ENCODE measurements around the gene ZNF770. TPM values are rescaled to one million over a fixed set of nuclear protein-coding genes. Genes with fewer than 3 reads are reported as not detected.

The ZNF770 gene
- total RNA-seq, 2 experiments from 2014 or later = 34.0 to 35.1 TPM

- POLR2A ChIA-PET = interaction anchor here (0.6 to 1.1 kb wide), 2 partner anchors 13 to 44 kb away, joined by 3 to 4 read pairs; no protein-coding TSS in a partner anchor
- CTCF ChIA-PET = interaction anchor here (0.9 kb wide), 1 partner anchor 12 kb away, joined by 3 read pairs; the partner anchor contains the start of gene ZNF770
- no peaks in the 10 kb centered on the region for H3K27me3 Mint-ChIP-seq (ENCODE audit: low read depth)
- no peak overlapping the region for H3K27ac Mint-ChIP-seq
- no peaks in the 10 kb centered on the region for H3K36me3 Mint-ChIP-seq (ENCODE audit: low read depth)
- H3K4me3 Mint-ChIP-seq = no peak overlapping the region
- no peaks in the 10 kb centered on the region for H3K4me1 Mint-ChIP-seq (ENCODE audit: low read depth)
- H3K9me3 Mint-ChIP-seq (ENCODE audit: insufficient read depth) = no peaks in the 10 kb centered on the region
- DNase-seq = no peak
- no peak for ATAC-seq
Measured at GRCh38 chr15:35000511-35000910, 12.4 kb upstream of the ZNF770 start.

GRCh38 chr15:34999906-35000305, 11.8 kb upstream of the ZNF770 start:
- Mint-ChIP-seq H3K9me3 (ENCODE audit: insufficient read depth) (no peaks in the 10 kb centered on the region), H3K4me3 (no peak overlapping the region), H3K36me3 (ENCODE audit: low read depth) (no peaks in the 10 kb centered on the region), H3K27ac (no peak overlapping the region), H3K27me3 (ENCODE audit: low read depth) (no peaks in the 10 kb centered on the region), H3K4me1 (ENCODE audit: low read depth) (no peaks in the 10 kb centered on the region)
- CTCF ChIA-PET = interaction anchor here (0.9 kb wide), 1 partner anchor 12 kb away, joined by 3 read pairs; the partner anchor contains the start of gene ZNF770
- DNase-seq (no peak), ATAC-seq (no peak)
- POLR2A ChIA-PET = interaction anchor here (1.1 kb wide), 1 partner anchor 12 kb away, joined by 4 read pairs; no protein-coding TSS in a partner anchor

- Mint-ChIP-seq H3K27me3 (ENCODE audit: low read depth) (no peaks in the 10 kb centered on the region), H3K9me3 (ENCODE audit: insufficient read depth) (no peaks in the 10 kb centered on the region), H3K4me1 (ENCODE audit: low read depth) (peaks cover 21% of the 10 kb centered on the region), H3K36me3 (ENCODE audit: low read depth) (no peaks in the 10 kb centered on the region), H3K4me3 (no peak overlapping the region), H3K27ac (no peak overlapping the region)
- ATAC-seq (no peak), DNase-seq (no peak)
- ChIA-PET POLR2A (no interaction called here), CTCF (interaction anchor here (0.8 to 1.1 kb wide), 2 partner anchors 21 to 25 kb away, joined by 3 read pairs; partner anchors contain the start of gene AQR)
Measured at GRCh38 chr15:34994925-34995324, 6.8 kb upstream of the ZNF770 start.

- POLR2A ChIA-PET = interaction anchor here (0.6 to 1.8 kb wide), 2 partner anchors 24 to 44 kb away, joined by 4 read pairs; no protein-coding TSS in a partner anchor
- H3K27me3 Mint-ChIP-seq (ENCODE audit: low read depth) = no peaks in the 10 kb centered on the region
- H3K36me3 Mint-ChIP-seq (ENCODE audit: low read depth) = no peaks in the 10 kb centered on the region
- ATAC-seq = peak; percentile 53
- H3K9me3 Mint-ChIP-seq (ENCODE audit: insufficient read depth) = no peaks in the 10 kb centered on the region
- DNase-seq = no peak
- peak overlapping the region; percentile 73 for H3K27ac Mint-ChIP-seq
- CTCF ChIA-PET = interaction anchor here (1.2 kb wide), 1 partner anchor 25 kb away, joined by 3 read pairs; no protein-coding TSS in a partner anchor
- peaks cover 29% of the 10 kb centered on the region for H3K4me1 Mint-ChIP-seq (ENCODE audit: low read depth)
- H3K4me3 Mint-ChIP-seq = no peak overlapping the region
Measured at GRCh38 chr15:34993877-34994276, 5.8 kb upstream of the ZNF770 start.

GRCh38 chr15:34993412-34993811, 5.3 kb upstream of the ZNF770 start:
- ChIA-PET CTCF (interaction anchor here (1.2 kb wide), 1 partner anchor 26 kb away, joined by 3 read pairs; no protein-coding TSS in a partner anchor), POLR2A (interaction anchor here (0.5 to 1.8 kb wide), 3 partner anchors 24 to 491 kb away, joined by 3 to 4 read pairs (median 4); no protein-coding TSS in a partner anchor)
- DNase-seq (no peak), ATAC-seq (no peak)
- Mint-ChIP-seq H3K36me3 (ENCODE audit: low read depth) (no peaks in the 10 kb centered on the region), H3K4me3 (no peak overlapping the region), H3K9me3 (ENCODE audit: insufficient read depth) (no peaks in the 10 kb centered on the region), H3K4me1 (ENCODE audit: low read depth) (peaks cover 30% of the 10 kb centered on the region), H3K27ac (peak overlapping the region; percentile 73), H3K27me3 (ENCODE audit: low read depth) (no peaks in the 10 kb centered on the region)

- H3K27ac Mint-ChIP-seq = peak overlapping the region; percentile 98
- CTCF ChIA-PET = interaction anchor here (0.9 to 4.0 kb wide), 3 partner anchors 10 to 67 kb away, joined by 3 to 31 read pairs (median 3); partner anchors contain the start of gene AQR
- H3K27me3 Mint-ChIP-seq (ENCODE audit: low read depth) = no peaks in the 10 kb centered on the region
- peaks cover 33% of the 10 kb centered on the region for H3K4me1 Mint-ChIP-seq (ENCODE audit: low read depth)
- no peaks in the 10 kb centered on the region for H3K9me3 Mint-ChIP-seq (ENCODE audit: insufficient read depth)
- ATAC-seq = no peak
- POLR2A ChIA-PET = interaction anchor here (0.6 to 3.9 kb wide), 15 partner anchors 11 to 660 kb away, joined by 3 to 65 read pairs (median 4); partner anchors contain the start of genes AQR, DPH6 and GOLGA8B
- peaks cover 26% of the 10 kb centered on the region for H3K36me3 Mint-ChIP-seq (ENCODE audit: low read depth)
- no peak for DNase-seq
- peak overlapping the region; percentile 95 for H3K4me3 Mint-ChIP-seq
Measured at GRCh38 chr15:34987609-34988026, 469 bp downstream of the ZNF770 start.

GRCh38 chr15:34986771-34987480, 1.2 kb downstream of the ZNF770 start:
- peak overlapping the region; percentile 98 for H3K27ac Mint-ChIP-seq
- POLR2A ChIA-PET = interaction anchor here (1.9 to 3.9 kb wide), 3 partner anchors 10 to 17 kb away, joined by 12 to 65 read pairs (median 27); partner anchors contain the start of gene AQR
- peaks cover 32% of the 10 kb centered on the region for H3K36me3 Mint-ChIP-seq (ENCODE audit: low read depth)

GRCh38 chr15:34986326-34986725, 1.8 kb downstream of the ZNF770 start:
- Mint-ChIP-seq H3K9me3 (ENCODE audit: insufficient read depth) (no peaks in the 10 kb centered on the region), H3K4me1 (ENCODE audit: low read depth) (peaks cover 42% of the 10 kb centered on the region), H3K4me3 (peak overlapping the region; percentile 95), H3K27ac (peak overlapping the region; percentile 98), H3K36me3 (ENCODE audit: low read depth) (peaks cover 38% of the 10 kb centered on the region), H3K27me3 (ENCODE audit: low read depth) (no peaks in the 10 kb centered on the region)
- ATAC-seq = no peak
- ChIA-PET CTCF (interaction anchor here (0.9 to 4.0 kb wide), 2 partner anchors 16 to 66 kb away, joined by 3 to 31 read pairs; partner anchors contain the start of gene AQR), POLR2A (interaction anchor here (3.9 kb wide), 1 partner anchor 10 kb away, joined by 27 read pairs; no protein-coding TSS in a partner anchor)
- DNase-seq = no peak

More at GRCh38 chr15:34986771-34987480, 1.2 kb downstream of the ZNF770 start:
- DNase-seq (no peak), ATAC-seq (no peak)
- Mint-ChIP-seq H3K4me3 (peak overlapping the region; percentile 95), H3K4me1 (ENCODE audit: low read depth) (peaks cover 38% of the 10 kb centered on the region), H3K27me3 (ENCODE audit: low read depth) (no peaks in the 10 kb centered on the region), H3K9me3 (ENCODE audit: insufficient read depth) (no peaks in the 10 kb centered on the region)
- CTCF ChIA-PET = interaction anchor here (0.7 to 4.0 kb wide), 3 partner anchors 17 to 370 kb away, joined by 3 to 31 read pairs (median 3); partner anchors contain the start of gene AQR

- DNase-seq (no peak), ATAC-seq (no peak)
- H3K9me3 Mint-ChIP-seq (ENCODE audit: insufficient read depth) = no peaks in the 10 kb centered on the region
- peaks cover 44% of the 10 kb centered on the region for H3K4me1 Mint-ChIP-seq (ENCODE audit: low read depth)
- CTCF ChIA-PET = interaction anchor here (1.8 kb wide), 2 partner anchors 11 to 16 kb away, joined by 8 to 9 read pairs; partner anchors contain the start of gene AQR
- H3K36me3 Mint-ChIP-seq (ENCODE audit: low read depth) = peaks cover 42% of the 10 kb centered on the region
- H3K27ac Mint-ChIP-seq = peak overlapping the region; percentile 39
- H3K4me3 Mint-ChIP-seq = no peak overlapping the region
- POLR2A ChIA-PET = no interaction called here
- H3K27me3 Mint-ChIP-seq (ENCODE audit: low read depth) = no peaks in the 10 kb centered on the region
Measured at GRCh38 chr15:34984889-34985630, 3.0 kb downstream of the ZNF770 start.

- CTCF ChIA-PET = interaction anchor here (0.8 kb wide), 1 partner anchor 11 kb away, joined by 3 read pairs; the partner anchor contains the start of gene ZNF770
- no peak for ATAC-seq
- DNase-seq = no peak
- H3K4me1 Mint-ChIP-seq (ENCODE audit: low read depth) = peaks cover 11% of the 10 kb centered on the region
- POLR2A ChIA-PET = interaction anchor here (2.7 kb wide), 1 partner anchor 11 kb away, joined by 27 read pairs; the partner anchor contains the start of gene ZNF770
- H3K36me3 Mint-ChIP-seq (ENCODE audit: low read depth) = peaks cover 17% of the 10 kb centered on the region
- H3K9me3 Mint-ChIP-seq (ENCODE audit: insufficient read depth) = no peaks in the 10 kb centered on the region
- H3K27me3 Mint-ChIP-seq (ENCODE audit: low read depth) = no peaks in the 10 kb centered on the region
- H3K27ac Mint-ChIP-seq = no peak overlapping the region
- H3K4me3 Mint-ChIP-seq = no peak overlapping the region
Measured at GRCh38 chr15:34976743-34977142, 11.3 kb downstream of the ZNF770 start.

- no peak overlapping the region for H3K27ac Mint-ChIP-seq
- DNase-seq = no peak
- ATAC-seq = no peak
- no peak overlapping the region for H3K4me3 Mint-ChIP-seq
- POLR2A ChIA-PET = interaction anchor here (2.7 kb wide), 1 partner anchor 12 kb away, joined by 27 read pairs; the partner anchor contains the start of gene ZNF770
- no peaks in the 10 kb centered on the region for H3K27me3 Mint-ChIP-seq (ENCODE audit: low read depth)
- H3K9me3 Mint-ChIP-seq (ENCODE audit: insufficient read depth) = no peaks in the 10 kb centered on the region
- CTCF ChIA-PET = interaction anchor here (1.0 kb wide), 1 partner anchor 58 kb away, joined by 3 read pairs; no protein-coding TSS in a partner anchor
- H3K4me1 Mint-ChIP-seq (ENCODE audit: low read depth) = peaks cover 4% of the 10 kb centered on the region
- peaks cover 11% of the 10 kb centered on the region for H3K36me3 Mint-ChIP-seq (ENCODE audit: low read depth)
Measured at GRCh38 chr15:34976073-34976472, 12.0 kb downstream of the ZNF770 start.

All from activated CD8-positive, alpha-beta T cell treated with anti-CD3 and anti-CD28 coated beads, Interleukin-2, amount 10 ng/mL, durations not matched to agents 7 days and 5 days (primary cell).